ENCODE data around the gene GAL3ST2. TPM values are rescaled to one million over a fixed set of nuclear protein-coding genes. Genes with fewer than 3 reads are reported as not detected.
A peak's percentile ranks its signal among the peaks of the same experiment; 100 is the strongest.
"Not testable (repeated sequence)": the region's sequence is repeated elsewhere in the genome, so short reads cannot be mapped to it uniquely, and the experiment has no call there.

Gene GAL3ST2
- total RNA-seq, 2 experiments from 2014 or later = 0.22 to 0.43 TPM

- ATAC-seq (ENCODE audit: low read depth) (no peak), DNase-seq (no peak)
- H3K9me3 Mint-ChIP-seq = no peaks in the 10 kb centered on the region
- peaks cover 3% of the 10 kb centered on the region for H3K36me3 Mint-ChIP-seq
- POLR2A ChIA-PET = no interaction called here
- H3K4me3 Mint-ChIP-seq = no peak overlapping the region
- no peaks in the 10 kb centered on the region for H3K27me3 Mint-ChIP-seq
- H3K27ac Mint-ChIP-seq = no peak overlapping the region
- H3K4me1 Mint-ChIP-seq = peaks cover under 1% of the 10 kb centered on the region
These were observed 24.4 kb upstream of the GAL3ST2 start for GRCh38 chr2:241752253-241752652.

GRCh38 chr2:241752689-241753276 is 23.8 kb upstream of the GAL3ST2 start:
- Mint-ChIP-seq H3K4me1 (no peaks in the 10 kb centered on the region), H3K27me3 (no peaks in the 10 kb centered on the region), H3K9me3 (no peaks in the 10 kb centered on the region), H3K27ac (no peak overlapping the region), H3K36me3 (peaks cover 2% of the 10 kb centered on the region), H3K4me3 (no peak overlapping the region)
- DNase-seq = no peak
- no peak for ATAC-seq (ENCODE audit: low read depth)
- POLR2A ChIA-PET = no interaction called here

GRCh38 chr2:241753493-241753892 is 23.1 kb upstream of the GAL3ST2 start:
- Mint-ChIP-seq H3K4me3 (no peak overlapping the region), H3K27ac (no peak overlapping the region), H3K27me3 (no peaks in the 10 kb centered on the region), H3K4me1 (no peaks in the 10 kb centered on the region), H3K36me3 (peaks cover 4% of the 10 kb centered on the region), H3K9me3 (no peaks in the 10 kb centered on the region)
- DNase-seq = no peak
- no peak for ATAC-seq (ENCODE audit: low read depth)
- POLR2A ChIA-PET = no interaction called here

- Mint-ChIP-seq H3K4me3 (no peak overlapping the region), H3K4me1 (no peaks in the 10 kb centered on the region), H3K36me3 (peaks cover 4% of the 10 kb centered on the region), H3K9me3 (no peaks in the 10 kb centered on the region), H3K27me3 (no peaks in the 10 kb centered on the region), H3K27ac (no peak overlapping the region)
- POLR2A ChIA-PET = no interaction called here
- ATAC-seq (ENCODE audit: low read depth) (no peak), DNase-seq (no peak)
These were observed 22.6 kb upstream of the GAL3ST2 start for GRCh38 chr2:241754042-241754441.

GRCh38 chr2:241755166-241755565 is 21.5 kb upstream of the GAL3ST2 start:
- peaks cover 2% of the 10 kb centered on the region for H3K9me3 Mint-ChIP-seq
- H3K27me3 Mint-ChIP-seq = no peaks in the 10 kb centered on the region
- H3K4me1 Mint-ChIP-seq = no peaks in the 10 kb centered on the region
- POLR2A ChIA-PET = no interaction called here
- H3K4me3 Mint-ChIP-seq = no peak overlapping the region
- no peak overlapping the region for H3K27ac Mint-ChIP-seq
- DNase-seq = no peak
- peaks cover 9% of the 10 kb centered on the region for H3K36me3 Mint-ChIP-seq
- no peak for ATAC-seq (ENCODE audit: low read depth)

GRCh38 chr2:241755777-241756176 is 20.8 kb upstream of the GAL3ST2 start:
- no peak for DNase-seq
- peaks cover 3% of the 10 kb centered on the region for H3K9me3 Mint-ChIP-seq
- no peak for ATAC-seq (ENCODE audit: low read depth)
- POLR2A ChIA-PET = no interaction called here
- peaks cover under 1% of the 10 kb centered on the region for H3K4me1 Mint-ChIP-seq
- H3K4me3 Mint-ChIP-seq = no peak overlapping the region
- peaks cover 13% of the 10 kb centered on the region for H3K36me3 Mint-ChIP-seq
- H3K27me3 Mint-ChIP-seq = no peaks in the 10 kb centered on the region
- H3K27ac Mint-ChIP-seq = no peak overlapping the region

GRCh38 chr2:241759067-241759807 is 17.4 kb upstream of the GAL3ST2 start:
- peaks cover 4% of the 10 kb centered on the region for H3K9me3 Mint-ChIP-seq
- peaks cover 17% of the 10 kb centered on the region for H3K36me3 Mint-ChIP-seq
- DNase-seq (peak; percentile 17), ATAC-seq (ENCODE audit: low read depth) (no peak)
- H3K4me1 Mint-ChIP-seq = peaks cover 18% of the 10 kb centered on the region
- H3K27me3 Mint-ChIP-seq = no peaks in the 10 kb centered on the region
- no peak overlapping the region for H3K4me3 Mint-ChIP-seq
- H3K27ac Mint-ChIP-seq = peak overlapping the region; percentile 27
- POLR2A ChIA-PET = no interaction called here

- Mint-ChIP-seq H3K36me3 (peaks cover 17% of the 10 kb centered on the region), H3K4me1 (peaks cover 18% of the 10 kb centered on the region)
- H3K27me3 Mint-ChIP-seq; H3K4me3 Mint-ChIP-seq; ATAC-seq (ENCODE audit: low read depth); H3K9me3 Mint-ChIP-seq; H3K27ac Mint-ChIP-seq; POLR2A ChIA-PET: not testable (repeated sequence)
- DNase-seq = peak; percentile 29
These were observed 16.7 kb upstream of the GAL3ST2 start for GRCh38 chr2:241759893-241760292.

- POLR2A ChIA-PET = no interaction called here
- no peak overlapping the region for H3K27ac Mint-ChIP-seq
- H3K4me1 Mint-ChIP-seq = peaks cover 18% of the 10 kb centered on the region
- peaks cover 4% of the 10 kb centered on the region for H3K9me3 Mint-ChIP-seq
- H3K4me3 Mint-ChIP-seq = no peak overlapping the region
- no peak for ATAC-seq (ENCODE audit: low read depth)
- DNase-seq = peak; percentile 50
- H3K36me3 Mint-ChIP-seq = peaks cover 17% of the 10 kb centered on the region
- no peaks in the 10 kb centered on the region for H3K27me3 Mint-ChIP-seq
These were observed 16.3 kb upstream of the GAL3ST2 start for GRCh38 chr2:241760301-241760771.

GRCh38 chr2:241762321-241762932 is 14.2 kb upstream of the GAL3ST2 start:
- no peak for ATAC-seq (ENCODE audit: low read depth)
- H3K4me3 Mint-ChIP-seq = peak overlapping the region; percentile 11
- H3K27me3 Mint-ChIP-seq = no peaks in the 10 kb centered on the region
- H3K27ac Mint-ChIP-seq = peak overlapping the region; percentile 2
- POLR2A ChIA-PET = interaction anchor here (2.0 kb wide), 1 partner anchor 22 kb away, joined by 5 read pairs; no protein-coding TSS in a partner anchor
- H3K9me3 Mint-ChIP-seq = peaks cover 4% of the 10 kb centered on the region
- peaks cover 17% of the 10 kb centered on the region for H3K36me3 Mint-ChIP-seq
- DNase-seq = no peak
- peaks cover 18% of the 10 kb centered on the region for H3K4me1 Mint-ChIP-seq

GRCh38 chr2:241762933-241763369 is 13.7 kb upstream of the GAL3ST2 start:
- peaks cover 18% of the 10 kb centered on the region for H3K4me1 Mint-ChIP-seq

GRCh38 chr2:241763551-241764274 is 12.9 kb upstream of the GAL3ST2 start:
- Mint-ChIP-seq H3K4me3 (no peak overlapping the region), H3K27ac (no peak overlapping the region), H3K36me3 (peaks cover 15% of the 10 kb centered on the region), H3K27me3 (no peaks in the 10 kb centered on the region), H3K4me1 (peaks cover 18% of the 10 kb centered on the region), H3K9me3 (peaks cover 4% of the 10 kb centered on the region)
- ATAC-seq (ENCODE audit: low read depth) = no peak
- DNase-seq = no peak
- POLR2A ChIA-PET = interaction anchor here (1.1 to 2.0 kb wide), 2 partner anchors 23 to 126 kb away, joined by 4 to 5 read pairs; partner anchors contain the start of gene ATG4B

More at GRCh38 chr2:241762933-241763369, 13.7 kb upstream of the GAL3ST2 start:
- POLR2A ChIA-PET = interaction anchor here (2.0 kb wide), 1 partner anchor 22 kb away, joined by 5 read pairs; no protein-coding TSS in a partner anchor
- peak overlapping the region; percentile 2 for H3K27ac Mint-ChIP-seq
- H3K27me3 Mint-ChIP-seq = no peaks in the 10 kb centered on the region
- H3K9me3 Mint-ChIP-seq = peaks cover 4% of the 10 kb centered on the region
- peaks cover 16% of the 10 kb centered on the region for H3K36me3 Mint-ChIP-seq
- ATAC-seq (ENCODE audit: low read depth) = peak; percentile 62
- DNase-seq = peak; percentile 45
- H3K4me3 Mint-ChIP-seq = peak overlapping the region; percentile 11

Data from activated naive CD8-positive, alpha-beta T cell treated with anti-CD3 and anti-CD28 coated beads, Interleukin-2, amount 10 ng/mL, durations not matched to agents 7 days and 5 days (primary cell).